WTC11 (cell line): ENCODE measurements around the gene SMOC2.

Source experiments
- CTCF ChIP-seq: fragments of 200-600 bp; IDR thresholded peaks from 2 replicates; pipeline ENCODE4 v1.8.0; 2022; ENCODE audit warnings: antibody characterized with exemption
- ELF4 ChIP-seq: sonication (generic); formaldehyde crosslinking; IDR thresholded peaks from 2 replicates; pipeline ENCODE4 v1.8.1; 2022; ENCODE audit warnings: low read depth, mild to moderate bottlenecking, moderate library complexity, missing genetic modification reagents
- FOXP1 ChIP-seq: sonication (generic); formaldehyde crosslinking; IDR thresholded peaks from 2 replicates; pipeline ENCODE4 v1.8.0; 2022; ENCODE audit warnings: missing genetic modification reagents, mild to moderate bottlenecking, moderate library complexity, borderline replicate concordance
- GTF2I ChIP-seq: fragments of 250-450 bp; sonication (Bioruptor Pico); conservative IDR thresholded peaks from 2 replicates; pipeline ENCODE4 v1.4.0; 2021; ENCODE audit warnings: mild to moderate bottlenecking
- IRF1 ChIP-seq: sonication (generic); formaldehyde crosslinking; IDR thresholded peaks from 2 replicates; pipeline ENCODE4 v1.8.0; 2023; ENCODE audit warnings: missing genetic modification reagents
- SP1 ChIP-seq: sonication (generic); formaldehyde crosslinking; conservative IDR thresholded peaks from 2 replicates; pipeline ENCODE4 v1.8.1; 2022; ENCODE audit warnings: missing genetic modification reagents
- ZNF121 ChIP-seq: sonication (generic); formaldehyde crosslinking; IDR thresholded peaks from 2 replicates; pipeline ENCODE4 v1.8.0; 2023; ENCODE audit warnings: missing genetic modification reagents
- ZNF512 ChIP-seq: sonication (generic); formaldehyde crosslinking; IDR thresholded peaks from 2 replicates; pipeline ENCODE4 v1.8.1; 2022; ENCODE audit warnings: missing genetic modification reagents, borderline replicate concordance

- no peak for TF ChIP-seq ELF4 (CRISPR knock-in tag)
- TF ChIP-seq FOXP1 (CRISPR knock-in tag): no peak
- TF ChIP-seq IRF1 (CRISPR knock-in tag): no peak
- no peak for TF ChIP-seq ZNF512
- TF ChIP-seq SP1: no peak
- no peak for TF ChIP-seq GTF2I (CRISPR knock-in tag)
- no peak for TF ChIP-seq CTCF
- TF ChIP-seq ZNF121 (CRISPR knock-in tag): no peak
Observed at GRCh38 chr6:168583126-168583525, 142.1 kb downstream of the SMOC2 start.
